ENCODE results near the gene HRH1.
"Not testable (repeated sequence)": the region's sequence is repeated elsewhere in the genome, so short reads cannot be mapped to it uniquely, and the experiment has no call there.

- not testable (repeated sequence) for TF ChIP-seq CTCF (IDR thresholded peaks at IDR 0.05); SIN3A (IDR thresholded peaks at IDR 0.05; ENCODE audit: borderline replicate concordance, insufficient read depth, low read depth, low read length); REST (IDR thresholded peaks at IDR 0.05; ENCODE audit: insufficient read depth in 1 of 2, low read depth in 2 of 2, low read length in 1 of 2); TCF7L2 (IDR thresholded peaks at IDR 0.05; ENCODE audit: low read depth, low read length)
These were observed 101.2 kb downstream of the HRH1 start for GRCh38 chr3:11255537-11255936.

All from Panc1 (cell line).